PC-9 (cell line): ENCODE data around the gene CALU. TPM values are rescaled to one million over a fixed set of nuclear protein-coding genes. Genes with fewer than 3 reads are reported as not detected.

ENCODE experiments used
- BruUV-seq: library from RNA; stranded (reverse); fragments of 400-500 nt; replicated peaks from 2 replicates; lab custom pipeline; 2021; lab: Mats Ljungman, UMichigan
- CTCF ChIA-PET: fragments of 300-600 bp; sonication (Branson Sonifier 250); formaldehyde crosslinking; loops from one replicate; lab custom pipeline; 2022; ENCODE audit warnings: antibody characterized with exemption; lab: Charles Lee
- POLR2A ChIA-PET: fragments of 300-600 bp; sonication (Branson Sonifier 250); formaldehyde crosslinking; loops from one replicate; lab custom pipeline; 2022; ENCODE audit warnings: antibody characterized with exemption; ENCODE audit not compliant: unreplicated experiment; lab: Charles Lee
- DNase-seq, 2 experiments: peaks; one replicate each; pipeline versions ENCODE4 v3.0.0 to v3.0.0-alpha.2; 2015 to 2022; ENCODE audit warnings: mixed read lengths in 1 of 2
- H2AFZ ChIP-seq: fragments of 200-600 bp; sonication (generic); 2 replicates; pipeline ENCODE4 v1.8.1; 2017; ENCODE audit warnings: antibody characterized with exemption
- H3F3A ChIP-seq: fragments of 200-600 bp; sonication (generic); 2 replicates; pipeline ENCODE4 v1.8.1; 2017; ENCODE audit warnings: antibody characterized with exemption, mild to moderate bottlenecking, low read depth; ENCODE audit not compliant: insufficient read depth
- H3K27ac ChIP-seq: fragments of 200-600 bp; sonication (generic); 2 replicates; pipeline ENCODE4 v1.6.1; 2016; ENCODE audit warnings: mixed run types
- H3K27me3 ChIP-seq: fragments of 200-600 bp; sonication (generic); 2 replicates; pipeline ENCODE4 v1.6.1; 2016; ENCODE audit warnings: low read depth, mixed run types; ENCODE audit not compliant: insufficient read depth
- H3K36me3 ChIP-seq: fragments of 200-600 bp; sonication (generic); 2 replicates; pipeline ENCODE4 v1.6.1; 2016; ENCODE audit warnings: low read depth, mixed run types
- H3K4me1 ChIP-seq: fragments of 200-600 bp; sonication (generic); replicated peaks from 2 replicates; pipeline ENCODE4 v1.6.1; 2016; ENCODE audit warnings: mixed run types; ENCODE audit not compliant: insufficient read depth
- H3K4me2 ChIP-seq: fragments of 200-600 bp; sonication (generic); 2 replicates; pipeline ENCODE4 v1.6.1; 2017; ENCODE audit warnings: mixed run types
- H3K4me3 ChIP-seq: fragments of 200-600 bp; sonication (generic); 2 replicates; pipeline ENCODE4 v1.6.1; 2016; ENCODE audit warnings: mixed run types
- H3K79me2 ChIP-seq: fragments of 200-600 bp; sonication (generic); 2 replicates; pipeline ENCODE4 v1.6.1; 2017; ENCODE audit warnings: low read depth, mixed run types
- H3K9me2 ChIP-seq: fragments of 200-600 bp; sonication (generic); 2 replicates; pipeline ENCODE4 v1.8.1; 2017; ENCODE audit warnings: mild to moderate bottlenecking; ENCODE audit not compliant: insufficient read depth
- H3K9me3 ChIP-seq: fragments of 200-600 bp; sonication (generic); 2 replicates; pipeline ENCODE4 v1.8.1; 2016; ENCODE audit warnings: low read depth; ENCODE audit not compliant: insufficient read depth
- H4K20me1 ChIP-seq: fragments of 200-600 bp; sonication (generic); 2 replicates; pipeline ENCODE4 v1.8.1; 2017; ENCODE audit not compliant: insufficient read depth
- EZH2 ChIP-seq: fragments of 200-600 bp; sonication (generic); IDR thresholded peaks from 2 replicates; pipeline ENCODE4 v1.8.0; 2017; ENCODE audit warnings: antibody characterized with exemption, low read depth
- intact Hi-C: fragments of 100-400 bp; cut with micrococcal nuclease; formaldehyde crosslinking; loops from one replicate; pipeline ENCODE4 v1.10.0; 2022; ENCODE audit not compliant: unreplicated experiment
- total RNA-seq: library from RNA; stranded (reverse); gene quantifications from 2 replicates; pipeline ENCODE4 v1.2.3, GENCODE V29; 2021
- TF ChIP-seq, protein P1 (sequence below): fragments of 200-600 bp; sonication (generic); conservative IDR thresholded peaks from 2 replicates; pipeline ENCODE4 v1.6.1; 2017; ENCODE audit warnings: mixed run types, antibody characterized with exemption, mild to moderate bottlenecking, moderate library complexity

CALU gene
- total RNA-seq, 1 experiment from 2014 or later = 152 TPM

DNA sequence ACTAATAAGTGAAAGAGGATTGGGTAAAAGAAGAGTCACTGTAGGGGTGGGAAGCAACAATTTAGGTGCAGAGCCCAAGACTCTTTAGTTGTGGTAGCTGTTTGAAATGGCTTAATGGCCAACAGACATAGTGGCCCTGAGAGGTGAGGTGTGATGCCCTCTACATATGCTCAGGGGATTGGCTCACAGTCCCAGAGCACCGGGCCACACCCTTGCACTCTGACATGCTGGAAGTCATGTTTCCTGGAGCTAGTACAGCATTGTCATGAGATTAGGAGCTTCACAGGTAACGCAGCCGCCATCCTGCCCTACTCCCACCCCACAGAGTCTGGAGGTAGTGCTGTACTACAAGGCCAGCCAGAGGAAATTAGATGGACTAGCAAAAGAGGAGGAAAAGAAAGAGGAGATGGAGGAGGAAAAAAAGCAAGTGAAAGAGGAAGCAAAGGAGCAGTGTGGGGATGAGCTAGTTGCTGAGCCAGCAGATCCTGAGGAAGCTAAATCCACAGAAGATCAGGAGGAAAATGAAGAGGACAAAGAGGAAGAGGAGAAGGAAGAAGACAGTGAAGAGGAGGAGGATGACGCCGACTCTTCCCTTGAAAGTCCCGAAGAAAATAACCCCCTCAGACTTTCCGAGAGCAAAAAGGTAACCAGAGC lies 76.3 kb downstream of the CALU start:
- TF ChIP-seq EZH2 = no peak
- TF ChIP-seq, protein P1, sequence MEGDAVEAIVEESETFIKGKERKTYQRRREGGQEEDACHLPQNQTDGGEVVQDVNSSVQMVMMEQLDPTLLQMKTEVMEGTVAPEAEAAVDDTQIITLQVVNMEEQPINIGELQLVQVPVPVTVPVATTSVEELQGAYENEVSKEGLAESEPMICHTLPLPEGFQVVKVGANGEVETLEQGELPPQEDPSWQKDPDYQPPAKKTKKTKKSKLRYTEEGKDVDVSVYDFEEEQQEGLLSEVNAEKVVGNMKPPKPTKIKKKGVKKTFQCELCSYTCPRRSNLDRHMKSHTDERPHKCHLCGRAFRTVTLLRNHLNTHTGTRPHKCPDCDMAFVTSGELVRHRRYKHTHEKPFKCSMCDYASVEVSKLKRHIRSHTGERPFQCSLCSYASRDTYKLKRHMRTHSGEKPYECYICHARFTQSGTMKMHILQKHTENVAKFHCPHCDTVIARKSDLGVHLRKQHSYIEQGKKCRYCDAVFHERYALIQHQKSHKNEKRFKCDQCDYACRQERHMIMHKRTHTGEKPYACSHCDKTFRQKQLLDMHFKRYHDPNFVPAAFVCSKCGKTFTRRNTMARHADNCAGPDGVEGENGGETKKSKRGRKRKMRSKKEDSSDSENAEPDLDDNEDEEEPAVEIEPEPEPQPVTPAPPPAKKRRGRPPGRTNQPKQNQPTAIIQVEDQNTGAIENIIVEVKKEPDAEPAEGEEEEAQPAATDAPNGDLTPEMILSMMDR = no peak
- Histone ChIP-seq H3F3A (peaks cover 10% of the 10 kb centered on the region; the same call in 1 of the 2 replicates), H3K4me2 (no peak overlapping the region), H3K36me3 (no peaks in the 10 kb centered on the region), H3K4me3 (no peak overlapping the region), H3K79me2 (no peaks in the 10 kb centered on the region), H3K27ac (no peak overlapping the region), H3K9me2 (no peaks in the 10 kb centered on the region), H2AFZ (no peak overlapping the region), H4K20me1 (no peaks in the 10 kb centered on the region), H3K9me3 (no peaks in the 10 kb centered on the region), H3K4me1 (peaks cover 12% of the 10 kb centered on the region), H3K27me3 (peaks cover 36% of the 10 kb centered on the region)
- ChIA-PET POLR2A (no interaction called here), CTCF (interaction anchor here (0.7 kb wide), 1 partner anchor 8 kb away, joined by 4 read pairs; no protein-coding TSS in a partner anchor)
- DNase-seq = no peak
- intact Hi-C loops = no loop called here
- BruUV-seq = no TSS peak

DNA sequence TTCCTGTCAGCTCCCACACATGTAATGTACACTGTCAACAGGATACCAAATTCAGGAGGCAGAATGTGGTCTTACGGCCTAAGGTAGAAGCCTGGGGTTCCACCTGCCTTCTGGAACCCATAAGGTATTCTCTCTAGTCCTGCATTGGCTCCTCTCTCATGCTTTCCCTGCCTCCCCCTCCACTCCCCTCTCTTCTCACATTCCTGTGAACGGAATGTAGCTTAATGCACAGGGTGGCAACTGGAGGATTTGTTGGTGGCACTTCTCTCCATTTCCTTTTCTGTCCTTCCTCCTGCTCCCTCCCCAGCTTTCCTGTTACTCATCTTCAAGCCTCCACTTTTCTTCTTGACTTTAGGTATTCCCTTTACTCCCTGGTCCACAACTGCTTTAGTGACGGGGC lies 79.5 kb downstream of the CALU start:
- Histone ChIP-seq H3K79me2 (no peaks in the 10 kb centered on the region), H3K4me2 (no peak overlapping the region), H3K4me3 (no peak overlapping the region), H3K9me2 (no peaks in the 10 kb centered on the region), H3K4me1 (no peaks in the 10 kb centered on the region), H3F3A (no peaks in the 10 kb centered on the region), H2AFZ (no peak overlapping the region), H3K9me3 (no peaks in the 10 kb centered on the region), H4K20me1 (no peaks in the 10 kb centered on the region), H3K27me3 (peaks cover 36% of the 10 kb centered on the region), H3K36me3 (no peaks in the 10 kb centered on the region), H3K27ac (no peak overlapping the region)
- no TSS peak for BruUV-seq
- ChIA-PET POLR2A (no interaction called here), CTCF (no interaction called here)
- intact Hi-C loops = no loop called here
- no peak for TF ChIP-seq EZH2
- no peak for DNase-seq

Other genes with a start within 250 kb of the CALU start
- gene GARIN1A, start 67.1 kb upstream of the CALU start, total RNA-seq = 0.57 and 0.78 TPM in 2 replicates
- gene OPN1SW, start 36.4 kb downstream of the CALU start, total RNA-seq = not detected in 2 replicates
- 7.1 and 9.8 TPM in 2 replicates for gene CCDC136, start 52.6 kb downstream of the CALU start, total RNA-seq
- 75.5 and 96.6 TPM in 2 replicates for gene FLNC, start 91.0 kb downstream of the CALU start, total RNA-seq
- 114 and 169 TPM in 2 replicates for gene ATP6V1F, start 123.5 kb downstream of the CALU start, total RNA-seq
- gene KCP, start 171.3 kb downstream of the CALU start, total RNA-seq = 9.9 and 15.4 TPM in 2 replicates
- 3.4 and 5.8 TPM in 2 replicates for gene IRF5, start 198.6 kb downstream of the CALU start, total RNA-seq